GM12875 (cell line): ENCODE results near the gene STPG4.

Source experiments
- H3K4me3 ChIP-seq: one replicate; pipeline ENCODE4 v1.5.1; 2011; ENCODE audit warnings: low read depth, low read length, control low read depth
- CTCF ChIP-seq: IDR thresholded peaks from 2 replicates; pipeline ENCODE4 v1.5.1; 2011; ENCODE audit warnings: low read depth, mild to moderate bottlenecking, control low read depth, inconsistent platforms, low read length, moderate library complexity, borderline replicate concordance; ENCODE audit not compliant: insufficient read depth

The STPG4 gene

GRCh38 chr2:47039489-47039870, 115.6 kb downstream of the STPG4 start:
- TF ChIP-seq CTCF = no peak
- no peak overlapping the region for H3K4me3 ChIP-seq

GRCh38 chr2:47038656-47039488, 116.2 kb downstream of the STPG4 start:
- no peak for TF ChIP-seq CTCF
- H3K4me3 ChIP-seq = no peak overlapping the region

- no peak for TF ChIP-seq CTCF
- no peak overlapping the region for H3K4me3 ChIP-seq
These were observed 117.4 kb downstream of the STPG4 start for GRCh38 chr2:47037678-47038077.
